Stimulated activated naive CD4-positive, alpha-beta T cell treated with Interleukin-2 at 50 U/mL for 16 hours (primary cell): Measurements from ENCODE around the gene LRRC30.

ENCODE experiments used
- DNase-seq: peaks from one replicate; lab custom pipeline; 2025; lab: John Stamatoyannopoulos, UW

The LRRC30 gene

DNA sequence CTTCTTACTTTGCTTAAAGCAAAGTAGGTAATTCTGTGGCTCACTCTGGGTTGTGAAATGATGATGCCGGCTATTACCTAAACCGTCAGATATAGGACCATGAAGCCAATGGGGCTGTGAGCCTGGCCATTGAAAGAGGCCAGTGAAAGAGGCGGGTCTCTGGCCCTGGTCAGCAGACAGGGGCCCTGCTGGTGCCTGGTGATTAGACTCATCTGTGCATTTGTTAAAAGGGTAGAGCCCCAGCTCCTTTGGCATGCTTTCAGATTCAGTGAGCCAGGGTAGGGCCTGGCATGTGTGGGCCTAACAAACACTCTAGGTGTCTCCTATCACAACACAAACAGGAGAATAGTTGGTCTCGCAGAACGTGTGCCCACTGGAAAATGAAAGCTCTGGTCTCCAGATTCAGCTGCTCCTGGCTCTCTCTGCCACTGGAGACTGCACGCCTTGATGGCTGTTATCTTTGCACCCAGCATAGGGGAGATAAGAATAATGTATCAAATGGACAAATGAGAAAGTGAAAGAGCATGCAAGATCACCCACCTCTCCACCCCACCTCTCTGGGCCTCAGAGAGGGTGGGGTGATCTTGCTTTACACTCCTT lies 6.9 kb downstream of the LRRC30 start:
- no peak for DNase-seq

DNA sequence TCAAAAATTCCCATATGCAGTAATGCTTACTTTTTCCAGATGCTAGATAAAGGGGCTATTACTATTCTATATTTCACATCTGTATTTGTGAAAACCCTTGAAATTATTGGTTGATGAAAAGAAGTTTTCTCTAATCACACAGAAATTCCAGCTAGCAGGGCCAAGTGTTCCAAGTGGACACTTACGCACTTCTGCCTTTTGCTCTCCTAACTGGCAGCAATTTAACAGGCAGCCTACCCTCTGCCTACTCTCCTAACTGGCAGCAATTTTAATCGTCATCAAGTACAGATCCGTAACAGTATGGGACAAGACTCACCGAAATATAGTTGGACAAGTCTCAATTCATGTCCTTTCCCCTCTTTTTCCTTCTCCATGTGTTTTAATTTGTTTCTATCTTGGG lies 12.0 kb downstream of the LRRC30 start:
- DNase-seq: no peak

DNA sequence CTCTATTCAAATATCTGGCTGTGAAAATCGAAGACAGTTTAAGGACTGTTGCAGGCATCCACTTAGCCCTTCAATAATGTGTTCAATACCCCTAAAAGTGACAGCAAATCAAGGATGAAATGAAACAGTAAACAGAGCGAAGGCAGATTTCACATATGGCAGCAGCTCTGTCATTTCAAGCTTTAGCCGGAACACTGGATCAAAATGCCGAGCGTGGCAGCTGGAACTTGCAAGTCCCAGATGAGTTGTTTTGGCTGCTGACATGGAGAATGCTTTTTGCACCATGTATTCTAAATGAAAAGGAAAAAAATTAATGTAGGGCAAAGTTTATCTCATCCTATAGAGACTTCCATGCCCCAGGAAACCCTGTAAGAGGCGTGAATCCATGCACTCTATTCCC lies 18.0 kb downstream of the LRRC30 start:
- no peak for DNase-seq

DNA sequence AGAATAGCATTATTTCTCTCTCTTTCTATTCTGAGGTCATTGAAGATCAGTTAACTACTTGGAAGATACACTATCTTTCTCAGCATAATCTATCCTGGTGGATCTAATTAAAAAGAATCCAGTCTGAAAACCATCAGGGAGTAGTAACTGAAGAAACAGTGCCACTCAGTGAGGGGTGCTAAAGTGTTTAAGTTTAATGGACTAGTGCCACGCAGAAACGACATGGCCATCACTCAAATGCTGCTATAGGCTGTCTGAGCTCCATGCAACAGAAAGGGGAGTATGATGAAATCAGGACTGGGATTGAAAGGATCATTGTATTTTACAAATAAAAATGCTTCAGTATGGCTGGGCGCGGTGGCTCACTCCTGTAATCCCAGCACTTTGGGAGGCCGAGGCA lies 23.3 kb downstream of the LRRC30 start:
- no peak for DNase-seq

DNA sequence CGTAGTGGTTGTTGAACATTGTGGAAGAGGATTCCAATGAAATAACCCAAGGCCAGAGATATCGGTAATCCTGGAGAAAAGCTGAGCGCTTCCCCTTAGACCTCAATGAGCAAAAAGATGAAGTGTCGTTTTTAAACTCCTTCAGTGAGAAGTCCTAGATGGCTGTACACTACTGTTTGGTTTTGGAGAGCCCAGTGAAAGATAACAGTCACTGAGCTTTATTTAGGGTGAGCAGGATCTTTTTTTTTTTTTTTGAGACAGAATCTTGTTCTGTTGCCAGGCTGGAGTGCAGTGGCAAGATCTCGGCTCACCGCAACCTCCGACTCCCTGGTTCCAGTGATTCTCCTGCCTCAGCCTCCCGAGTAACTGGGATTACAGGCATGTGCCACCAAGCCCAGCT lies 24.2 kb downstream of the LRRC30 start:
- DNase-seq: no peak

DNA sequence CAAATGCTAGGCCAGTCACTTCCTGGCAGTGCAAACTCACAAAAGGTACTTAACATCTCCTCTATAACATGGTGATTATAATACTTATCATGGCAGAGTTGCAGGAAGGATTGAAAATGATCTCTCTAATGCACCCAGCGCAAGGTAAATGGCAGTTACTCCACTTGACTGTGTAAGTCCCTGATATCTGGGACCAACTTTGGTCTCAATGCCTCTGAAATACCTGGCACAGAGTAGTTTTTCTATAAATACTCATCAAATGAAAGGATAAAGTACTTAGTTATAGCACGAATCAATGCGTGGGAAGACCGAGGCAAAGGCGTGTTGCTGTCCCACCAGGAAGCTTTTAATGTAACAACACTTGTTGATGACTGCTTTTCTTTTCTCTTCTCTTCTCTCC lies 24.8 kb downstream of the LRRC30 start:
- DNase-seq: no peak

DNA sequence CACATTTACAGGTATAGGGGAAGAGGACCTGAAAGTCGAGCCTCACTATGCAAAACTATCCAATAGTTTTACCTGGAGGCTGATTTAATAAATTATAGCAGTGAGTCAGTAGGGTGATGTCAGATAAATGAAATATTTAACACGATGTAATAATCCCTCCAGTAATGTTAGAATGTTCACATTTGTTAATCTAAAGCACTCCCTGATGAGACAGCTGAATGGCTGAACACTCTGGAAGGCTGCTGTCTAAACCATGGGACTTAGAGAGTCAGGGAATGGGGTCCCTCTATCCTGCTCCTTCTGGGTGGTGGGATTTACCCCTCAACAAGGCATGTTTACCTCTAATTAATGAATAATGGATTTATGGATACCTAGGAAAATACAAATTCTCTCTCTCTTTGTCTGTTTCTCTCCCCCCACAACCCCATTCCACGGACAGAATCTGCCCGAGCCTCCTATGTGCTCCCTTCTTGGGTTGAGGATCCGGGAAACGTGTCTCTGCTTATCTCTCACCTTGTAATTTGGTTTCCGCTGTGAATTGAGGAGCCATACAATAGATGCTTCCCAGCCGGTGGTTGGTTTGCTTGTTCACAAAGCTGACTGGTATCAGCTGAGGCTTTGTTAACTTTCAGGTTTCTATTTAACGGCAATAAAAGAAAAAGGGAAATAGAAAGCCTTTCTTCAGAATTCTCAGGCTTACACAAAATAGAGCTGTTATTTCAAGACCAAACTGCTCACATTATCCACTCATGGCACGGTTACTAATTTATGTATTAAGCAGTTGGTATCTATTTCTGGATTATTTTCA lies 25.9 kb downstream of the LRRC30 start:
- DNase-seq: no peak

DNA sequence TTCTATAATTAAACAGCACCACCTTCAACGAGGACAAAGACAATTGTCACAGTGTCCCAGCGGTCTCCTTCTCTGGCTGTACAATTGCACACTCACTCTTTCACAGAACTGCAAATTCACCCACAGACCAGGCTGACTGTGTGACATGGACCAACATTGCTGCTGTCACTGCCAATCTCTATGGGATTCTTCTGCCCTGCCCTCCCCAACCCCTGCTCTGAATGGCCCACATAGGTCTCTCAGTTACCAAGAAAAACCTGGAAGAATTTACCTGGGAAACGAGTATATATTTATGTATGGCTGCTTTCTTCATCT lies 26.5 kb downstream of the LRRC30 start:
- DNase-seq: no peak

DNA sequence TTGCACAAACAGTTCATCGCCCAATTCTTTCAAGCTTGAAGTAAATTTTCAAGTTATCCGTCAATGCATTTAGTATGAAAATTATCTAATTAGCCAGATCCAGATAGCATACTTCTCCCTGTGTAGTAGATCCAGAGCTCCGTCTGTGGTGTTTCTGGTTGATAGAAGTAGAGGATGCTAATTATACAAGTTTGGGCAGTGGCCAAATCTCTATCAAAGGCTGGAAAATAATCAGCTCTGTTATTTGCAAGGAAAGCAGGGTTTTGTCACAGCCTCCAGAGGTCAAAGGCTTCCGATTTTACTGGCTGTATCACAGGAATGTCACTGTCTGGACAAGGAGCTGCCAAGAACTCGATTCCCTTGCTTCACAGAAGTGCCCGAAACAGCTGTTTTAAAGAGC lies 28.6 kb downstream of the LRRC30 start:
- no peak for DNase-seq

DNA sequence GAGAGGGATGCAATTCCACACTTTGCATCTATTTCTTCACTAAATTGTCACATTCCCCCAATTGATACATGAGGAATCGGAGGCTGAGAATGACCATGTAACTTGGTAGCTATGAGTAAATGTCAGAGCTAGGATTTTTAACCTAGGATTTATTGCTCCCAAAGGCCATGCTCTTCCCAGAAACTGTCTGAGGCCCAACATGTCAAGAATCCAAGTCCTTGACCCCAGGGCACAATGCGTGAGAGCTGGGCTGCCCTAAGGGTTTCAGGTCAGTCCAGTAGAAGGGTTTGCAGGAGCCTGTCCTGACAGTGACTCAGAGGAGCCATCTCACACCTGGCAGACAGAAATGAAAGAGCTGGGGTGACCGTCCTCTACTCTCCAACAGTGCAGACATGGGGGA lies 30.3 kb downstream of the LRRC30 start:
- DNase-seq: no peak

DNA sequence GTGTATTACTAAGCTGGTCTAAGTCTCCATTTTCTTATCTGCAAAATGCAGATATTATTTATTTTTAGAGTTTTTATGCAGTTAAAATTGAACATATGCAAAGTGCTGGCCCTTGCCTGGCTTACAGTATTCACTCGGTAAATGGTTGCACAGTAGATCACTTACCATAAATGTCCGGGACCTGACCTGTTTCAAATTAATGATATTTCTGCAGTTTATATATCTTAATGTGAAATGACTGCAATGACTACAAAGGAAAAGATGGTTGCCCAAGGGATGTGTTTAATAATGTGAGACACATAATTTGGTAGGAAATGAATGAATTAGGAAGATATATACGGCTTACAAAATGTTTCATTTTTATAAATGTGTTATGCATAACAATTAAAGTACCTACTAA lies 37.1 kb downstream of the LRRC30 start:
- no peak for DNase-seq

DNA sequence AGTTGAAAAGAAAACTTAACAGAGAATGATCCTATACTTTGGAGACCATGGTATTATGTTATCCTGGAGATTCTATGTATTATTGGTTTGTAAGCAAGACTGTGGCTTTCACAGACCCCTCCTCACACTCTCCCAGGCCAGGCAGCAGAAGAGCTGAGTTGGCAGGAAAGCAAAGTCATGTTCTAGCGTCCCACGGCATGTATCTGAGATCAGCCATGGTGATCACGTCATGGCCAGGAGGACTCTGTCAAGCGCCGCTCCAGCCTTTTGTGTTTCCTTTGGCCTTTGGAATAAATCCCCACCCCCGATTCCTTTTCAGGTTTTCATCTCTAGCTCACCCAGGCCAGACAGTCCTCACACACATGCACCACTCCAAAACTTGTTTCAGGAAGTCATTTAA lies 39.1 kb downstream of the LRRC30 start:
- DNase-seq: no peak

DNA sequence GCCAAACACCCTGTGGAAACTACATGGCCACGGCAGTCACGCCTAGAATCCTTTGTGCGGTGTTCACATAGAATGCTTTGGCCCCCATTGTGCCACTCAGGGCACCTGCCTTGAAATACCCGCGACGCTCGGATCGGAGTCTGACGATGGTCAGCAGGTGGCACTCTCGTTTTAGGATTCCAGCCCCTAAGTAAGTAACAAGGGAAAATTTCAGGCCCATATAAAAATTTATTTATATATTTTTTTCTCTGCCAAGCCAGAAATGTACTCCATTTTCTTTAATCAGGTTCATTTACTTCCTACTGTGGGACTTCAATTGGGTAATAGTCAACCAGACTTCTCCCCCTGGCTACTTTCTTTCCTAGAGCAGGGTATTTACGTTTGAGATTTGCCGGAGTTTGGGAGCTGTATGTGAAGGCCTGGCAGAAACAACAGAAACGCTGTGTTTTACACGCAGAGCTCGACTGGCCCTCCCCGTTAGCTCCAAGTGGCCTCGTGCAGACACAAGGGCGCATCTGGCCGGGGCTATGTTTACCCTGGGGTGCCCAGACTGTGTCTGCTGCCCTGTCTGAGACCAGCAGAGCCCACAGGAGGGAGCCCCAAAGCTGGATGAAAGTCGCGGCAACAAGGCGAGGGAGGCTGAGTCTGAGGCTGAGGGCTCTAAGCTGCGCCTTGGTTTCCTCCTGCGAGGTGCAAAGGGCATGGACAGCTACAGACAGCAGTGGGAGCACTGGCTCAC lies 41.6 kb downstream of the LRRC30 start:
- DNase-seq: no peak

DNA sequence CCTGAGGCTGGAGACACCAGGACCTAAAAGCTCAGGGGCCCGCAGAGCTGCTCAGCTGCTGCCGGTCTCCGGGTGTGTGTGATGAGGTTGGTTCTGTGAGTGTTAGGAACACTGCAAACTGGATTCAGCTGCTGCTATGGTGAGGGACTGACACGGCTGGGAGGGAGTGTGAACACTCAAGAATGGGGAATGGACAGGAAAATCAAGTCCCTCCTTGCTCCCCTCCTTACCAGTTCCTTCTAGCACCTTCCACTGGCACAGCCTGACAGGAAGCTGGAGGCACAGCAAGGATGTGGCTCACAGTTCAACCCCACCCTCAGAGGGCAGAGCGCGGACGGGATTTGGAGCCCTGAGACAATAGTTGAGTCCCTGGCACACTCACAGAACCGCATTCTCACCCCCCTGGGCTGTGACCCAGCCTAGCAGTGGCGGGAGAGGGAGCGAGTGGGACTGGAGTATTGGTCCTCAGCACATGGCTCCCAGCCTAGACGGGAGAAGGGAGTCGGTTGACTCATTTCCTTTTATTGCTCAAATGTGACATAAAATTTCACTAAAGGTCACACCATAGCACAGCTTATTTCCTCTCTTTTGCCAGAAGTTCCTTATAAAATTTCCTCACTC lies 42.5 kb downstream of the LRRC30 start:
- no peak for DNase-seq

DNA sequence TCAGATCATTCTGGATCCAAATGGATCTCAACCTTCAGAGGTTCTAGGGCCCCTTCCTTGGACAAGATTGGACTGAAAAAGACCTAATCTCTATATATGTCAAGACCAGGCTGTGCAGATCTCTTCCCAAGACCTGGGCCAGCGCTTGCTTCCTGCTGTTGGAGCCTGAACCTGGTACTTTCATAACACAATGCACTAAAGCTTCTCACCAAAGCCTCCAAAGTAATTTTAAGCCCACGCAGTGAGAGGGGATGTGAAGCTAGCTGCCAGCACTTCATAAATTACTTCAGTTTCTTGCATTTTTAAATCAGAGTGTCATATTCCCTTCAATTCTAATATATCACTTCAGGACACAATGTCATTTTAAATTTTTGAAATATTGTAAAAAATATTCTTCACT lies 50.7 kb downstream of the LRRC30 start:
- DNase-seq: no peak
